ENCODE results near the gene B3GALNT1.

B3GALNT1 gene

GRCh38 chr3:161084277-161084676, 20.9 kb downstream of the B3GALNT1 start:
- TF ChIP-seq TAF1 (IDR thresholded peaks at IDR 0.05; ENCODE audit: low read depth, low read length) (no peak), SPI1 (IDR thresholded peaks at IDR 0.05; ENCODE audit: low read depth, low read length) (no peak), POLR2A (IDR thresholded peaks at IDR 0.05; ENCODE audit: low read depth, low read length) (no peak), POU2F2 (IDR thresholded peaks at IDR 0.05; ENCODE audit: low read depth, low read length) (no peak), POLR2AphosphoS5 (IDR thresholded peaks at IDR 0.05; ENCODE audit: low read depth, low read length) (no peak), PAX5 (IDR thresholded peaks at IDR 0.05; ENCODE audit: insufficient read depth, low read length, severe bottlenecking) (no peak)
- DNase-seq (ENCODE audit: insufficient read length, low spot score) = no peak
- no peak for FAIRE-seq

- no peak for TF ChIP-seq POLR2A (IDR thresholded peaks at IDR 0.05; ENCODE audit: low read depth, low read length)
- no peak for TF ChIP-seq POU2F2 (IDR thresholded peaks at IDR 0.05; ENCODE audit: low read depth, low read length)
- TF ChIP-seq POLR2AphosphoS5 (IDR thresholded peaks at IDR 0.05; ENCODE audit: low read depth, low read length) = no peak
- TF ChIP-seq TAF1 (IDR thresholded peaks at IDR 0.05; ENCODE audit: low read depth, low read length) = no peak
- TF ChIP-seq PAX5 (IDR thresholded peaks at IDR 0.05; ENCODE audit: insufficient read depth, low read length, severe bottlenecking) = no peak
- FAIRE-seq = no peak
- DNase-seq (ENCODE audit: insufficient read length, low spot score) = no peak
Observed at GRCh38 chr3:161083131-161083530, 22.0 kb downstream of the B3GALNT1 start.

GRCh38 chr3:161082063-161082462, 23.1 kb downstream of the B3GALNT1 start:
- TF ChIP-seq POLR2AphosphoS5 (IDR thresholded peaks at IDR 0.05; ENCODE audit: low read depth, low read length) (no peak), SPI1 (IDR thresholded peaks at IDR 0.05; ENCODE audit: low read depth, low read length) (no peak), POLR2A (IDR thresholded peaks at IDR 0.05; ENCODE audit: low read depth, low read length) (no peak), TAF1 (IDR thresholded peaks at IDR 0.05; ENCODE audit: low read depth, low read length) (no peak), PAX5 (IDR thresholded peaks at IDR 0.05; ENCODE audit: insufficient read depth, low read length, severe bottlenecking) (no peak), POU2F2 (IDR thresholded peaks at IDR 0.05; ENCODE audit: low read depth, low read length) (no peak)
- FAIRE-seq = peak; percentile 78
- no peak for DNase-seq (ENCODE audit: insufficient read length, low spot score)

- TF ChIP-seq SPI1 (IDR thresholded peaks at IDR 0.05; ENCODE audit: low read depth, low read length) (no peak), TAF1 (IDR thresholded peaks at IDR 0.05; ENCODE audit: low read depth, low read length) (no peak), POLR2A (IDR thresholded peaks at IDR 0.05; ENCODE audit: low read depth, low read length) (no peak), POU2F2 (IDR thresholded peaks at IDR 0.05; ENCODE audit: low read depth, low read length) (no peak), POLR2AphosphoS5 (IDR thresholded peaks at IDR 0.05; ENCODE audit: low read depth, low read length) (no peak), PAX5 (IDR thresholded peaks at IDR 0.05; ENCODE audit: insufficient read depth, low read length, severe bottlenecking) (no peak)
- FAIRE-seq = peak; percentile 40
Observed at GRCh38 chr3:161081633-161082032, 23.5 kb downstream of the B3GALNT1 start.

GRCh38 chr3:161073181-161073580, 32.0 kb downstream of the B3GALNT1 start:
- FAIRE-seq = no peak
- TF ChIP-seq POLR2A (IDR thresholded peaks at IDR 0.05; ENCODE audit: low read depth, low read length) = no peak
- no peak for TF ChIP-seq TAF1 (IDR thresholded peaks at IDR 0.05; ENCODE audit: low read depth, low read length)
- TF ChIP-seq POU2F2 (IDR thresholded peaks at IDR 0.05; ENCODE audit: low read depth, low read length) = no peak
- DNase-seq (ENCODE audit: insufficient read length, low spot score) = no peak

More at GRCh38 chr3:161081633-161082032, 23.5 kb downstream of the B3GALNT1 start:
- DNase-seq (ENCODE audit: insufficient read length, low spot score) = no peak

- DNase-seq (ENCODE audit: insufficient read length, low spot score) = no peak
- TF ChIP-seq POLR2AphosphoS5 (IDR thresholded peaks at IDR 0.05; ENCODE audit: low read depth, low read length) (no peak), POLR2A (IDR thresholded peaks at IDR 0.05; ENCODE audit: low read depth, low read length) (no peak)
- FAIRE-seq = peak; percentile 5
Observed at GRCh38 chr3:161072751-161073150, 32.4 kb downstream of the B3GALNT1 start.

- TF ChIP-seq PAX5 (IDR thresholded peaks at IDR 0.05; ENCODE audit: insufficient read depth, low read length, severe bottlenecking) (no peak), SPI1 (IDR thresholded peaks at IDR 0.05; ENCODE audit: low read depth, low read length) (no peak), POU2F2 (IDR thresholded peaks at IDR 0.05; ENCODE audit: low read depth, low read length) (no peak), POLR2A (IDR thresholded peaks at IDR 0.05; ENCODE audit: low read depth, low read length) (no peak), TAF1 (IDR thresholded peaks at IDR 0.05; ENCODE audit: low read depth, low read length) (no peak), POLR2AphosphoS5 (IDR thresholded peaks at IDR 0.05; ENCODE audit: low read depth, low read length) (no peak)
- peak; percentile 51 for FAIRE-seq
- DNase-seq (ENCODE audit: insufficient read length, low spot score) = no peak
Observed at GRCh38 chr3:161072211-161072621, 32.9 kb downstream of the B3GALNT1 start.

- FAIRE-seq (no peak), DNase-seq (ENCODE audit: insufficient read length, low spot score) (no peak)
- no peak for TF ChIP-seq SPI1 (IDR thresholded peaks at IDR 0.05; ENCODE audit: low read depth, low read length)
- no peak for TF ChIP-seq TAF1 (IDR thresholded peaks at IDR 0.05; ENCODE audit: low read depth, low read length)
- no peak for TF ChIP-seq POLR2AphosphoS5 (IDR thresholded peaks at IDR 0.05; ENCODE audit: low read depth, low read length)
- no peak for TF ChIP-seq POLR2A (IDR thresholded peaks at IDR 0.05; ENCODE audit: low read depth, low read length)
- no peak for TF ChIP-seq POU2F2 (IDR thresholded peaks at IDR 0.05; ENCODE audit: low read depth, low read length)
- TF ChIP-seq PAX5 (IDR thresholded peaks at IDR 0.05; ENCODE audit: insufficient read depth, low read length, severe bottlenecking) = no peak
Observed at GRCh38 chr3:161070980-161071663, 34.0 kb downstream of the B3GALNT1 start.

- no peak for TF ChIP-seq PAX5 (IDR thresholded peaks at IDR 0.05; ENCODE audit: insufficient read depth, low read length, severe bottlenecking)
- FAIRE-seq = no peak
- no peak for DNase-seq (ENCODE audit: insufficient read length, low spot score)
Observed at GRCh38 chr3:161070252-161070930, 34.8 kb downstream of the B3GALNT1 start.

Measured in GM12891 (cell line).